Bone marrow (tissue), 2 donors: ENCODE data around the gene RBBP5.
"Not testable (repeated sequence)": the region's sequence is repeated elsewhere in the genome, so short reads cannot be mapped to it uniquely, and the experiment has no call there.

Experiments
- DNase-seq, 2 donors: peaks; one replicate each; lab custom pipeline; 2025; lab: John Stamatoyannopoulos, UW

RBBP5 gene, protein sequence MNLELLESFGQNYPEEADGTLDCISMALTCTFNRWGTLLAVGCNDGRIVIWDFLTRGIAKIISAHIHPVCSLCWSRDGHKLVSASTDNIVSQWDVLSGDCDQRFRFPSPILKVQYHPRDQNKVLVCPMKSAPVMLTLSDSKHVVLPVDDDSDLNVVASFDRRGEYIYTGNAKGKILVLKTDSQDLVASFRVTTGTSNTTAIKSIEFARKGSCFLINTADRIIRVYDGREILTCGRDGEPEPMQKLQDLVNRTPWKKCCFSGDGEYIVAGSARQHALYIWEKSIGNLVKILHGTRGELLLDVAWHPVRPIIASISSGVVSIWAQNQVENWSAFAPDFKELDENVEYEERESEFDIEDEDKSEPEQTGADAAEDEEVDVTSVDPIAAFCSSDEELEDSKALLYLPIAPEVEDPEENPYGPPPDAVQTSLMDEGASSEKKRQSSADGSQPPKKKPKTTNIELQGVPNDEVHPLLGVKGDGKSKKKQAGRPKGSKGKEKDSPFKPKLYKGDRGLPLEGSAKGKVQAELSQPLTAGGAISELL

GRCh38 chr1:205121660-205122488 lies at the start of gene RBBP5:
RBBP5 (minus strand) TSS chr1:205121978; CDS start chr1:205121873, 105 bp downstream.
- DNase-seq = peak; percentile 73 to 95

DNA sequence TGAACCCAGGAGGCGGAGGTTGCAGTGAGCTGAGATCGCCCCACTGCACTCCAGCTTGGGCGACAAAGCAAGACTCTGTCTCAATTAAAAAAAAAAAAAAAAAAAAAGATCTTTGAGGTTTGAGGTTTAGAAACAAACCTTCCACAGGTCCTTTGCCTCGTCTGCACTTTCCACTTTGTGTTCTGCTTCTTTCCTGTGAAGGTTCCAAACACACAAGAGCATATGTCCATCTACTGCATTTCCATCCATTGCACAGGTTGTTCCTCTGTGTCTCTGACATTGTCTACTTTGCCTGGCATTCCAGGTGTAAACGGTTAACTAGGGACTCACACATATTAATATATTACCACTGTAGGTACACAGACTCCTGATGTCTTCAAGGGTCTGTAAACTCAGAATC lies 49.6 kb upstream of the RBBP5 start:
- no peak for DNase-seq

DNA sequence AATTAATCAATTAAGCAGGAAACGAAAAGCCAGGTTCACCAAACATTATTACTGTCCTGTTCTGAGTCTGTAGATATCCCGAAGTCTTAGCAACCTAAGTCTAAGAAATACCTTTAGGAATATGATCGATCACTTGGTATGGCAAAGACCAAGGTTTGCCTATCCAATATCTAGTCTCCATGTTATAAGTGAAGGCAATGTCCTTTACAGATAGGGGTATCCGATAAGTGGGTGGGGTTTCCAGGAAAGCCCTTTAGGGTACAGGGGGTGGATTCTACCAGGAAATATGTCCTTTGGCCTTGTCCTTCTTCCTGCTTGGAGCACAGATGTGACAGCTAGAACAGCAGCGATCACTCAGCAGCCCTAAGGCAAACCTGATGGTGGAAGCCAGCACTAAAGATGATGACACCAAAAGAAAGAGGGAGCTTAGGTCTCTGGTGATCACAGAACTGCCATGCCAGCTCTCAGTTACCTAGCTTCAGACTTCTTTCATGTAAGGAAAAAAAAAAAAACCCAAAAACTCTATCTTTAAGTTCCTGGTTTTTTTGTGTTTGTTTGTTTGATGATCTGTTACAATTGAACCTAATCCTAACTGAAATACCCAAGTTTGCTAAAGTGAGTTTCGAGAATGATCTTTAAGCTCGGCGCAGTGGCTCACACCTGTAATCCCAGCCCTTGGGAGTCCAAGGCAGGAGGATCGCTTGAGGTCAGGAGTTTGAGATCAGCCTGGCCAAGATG lies 48.9 kb upstream of the RBBP5 start:
- DNase-seq = no peak

DNA sequence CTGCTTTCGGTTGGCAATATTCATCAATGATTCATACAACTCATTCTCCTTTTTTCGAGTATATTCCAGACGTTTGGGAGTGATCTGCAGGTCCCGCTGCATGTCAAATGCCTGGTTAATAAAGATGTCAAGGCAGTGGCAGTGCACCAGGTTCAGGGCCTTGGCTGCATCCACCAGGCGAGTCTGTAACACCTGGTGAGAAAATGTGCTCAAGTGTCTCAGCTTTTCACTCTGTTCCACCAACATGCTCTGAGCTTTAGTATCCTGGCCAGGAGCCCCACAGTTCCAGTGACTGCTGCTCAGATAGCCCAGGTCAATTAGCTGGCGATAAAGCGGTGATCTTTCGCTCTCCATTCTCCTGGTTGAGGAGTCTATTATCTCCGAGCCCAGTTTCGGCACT lies 47.5 kb upstream of the RBBP5 start:
- DNase-seq = no peak

- no peak for DNase-seq
Observed at GRCh38 chr1:205168291-205168690, 46.5 kb upstream of the RBBP5 start.

- DNase-seq = no peak
Observed at GRCh38 chr1:205162301-205162700, 40.5 kb upstream of the RBBP5 start.

DNA sequence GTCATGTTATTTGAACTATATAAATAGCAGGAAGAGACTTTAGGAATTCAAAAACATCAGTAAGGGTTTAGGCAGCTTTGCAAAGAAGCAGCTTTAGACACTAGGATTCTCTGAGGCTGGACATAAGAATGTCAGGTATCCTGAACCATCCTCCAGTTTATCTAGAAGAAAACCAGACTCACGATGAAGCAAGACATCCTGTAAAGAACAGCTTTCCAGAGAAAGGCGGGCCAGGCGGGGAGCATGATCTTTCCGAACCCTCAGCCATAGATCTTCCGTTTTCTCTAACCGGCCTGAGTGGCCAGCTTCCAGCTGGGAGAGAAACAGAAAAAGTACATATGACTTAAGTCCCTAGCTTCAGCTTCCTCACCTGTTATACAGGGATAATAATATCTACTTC lies 39.3 kb upstream of the RBBP5 start:
- DNase-seq = no peak

- DNase-seq = no peak
Observed at GRCh38 chr1:205158048-205158616, 36.4 kb upstream of the RBBP5 start.

DNA sequence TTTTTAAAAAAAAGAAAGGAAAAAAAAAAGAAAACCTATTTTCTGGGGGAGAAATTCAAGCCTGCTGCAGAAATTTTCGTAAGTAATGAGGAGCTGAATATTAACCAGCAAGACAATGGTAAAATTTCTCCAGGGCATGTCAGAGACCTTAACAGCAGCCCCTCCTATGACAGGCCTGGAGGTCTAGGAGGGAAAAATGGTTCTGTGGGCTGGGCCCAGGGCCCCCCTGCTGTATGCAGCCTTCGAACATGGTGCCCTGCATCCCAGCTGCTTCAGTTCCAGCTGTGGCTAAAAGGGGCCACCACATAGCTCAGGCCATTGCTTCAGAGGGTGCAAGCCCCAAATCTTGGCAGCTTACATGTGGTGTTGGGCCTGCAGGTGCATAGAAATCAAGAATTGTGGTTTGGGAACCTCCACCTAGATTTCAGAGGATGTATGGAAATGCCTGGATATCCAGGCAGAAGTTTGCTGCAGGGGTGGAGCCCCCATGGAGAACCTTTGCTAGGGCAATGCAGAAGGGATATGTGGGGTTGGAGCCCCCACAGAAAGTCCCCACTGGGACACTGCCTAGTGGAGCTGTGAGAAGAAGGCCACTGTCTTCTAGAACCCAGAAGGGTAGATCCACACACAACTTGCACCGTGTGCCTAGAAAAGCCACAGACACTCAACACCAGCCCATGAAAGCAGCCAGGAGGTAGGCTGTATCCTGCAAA lies 34.0 kb upstream of the RBBP5 start:
- not testable (repeated sequence) for DNase-seq

DNA sequence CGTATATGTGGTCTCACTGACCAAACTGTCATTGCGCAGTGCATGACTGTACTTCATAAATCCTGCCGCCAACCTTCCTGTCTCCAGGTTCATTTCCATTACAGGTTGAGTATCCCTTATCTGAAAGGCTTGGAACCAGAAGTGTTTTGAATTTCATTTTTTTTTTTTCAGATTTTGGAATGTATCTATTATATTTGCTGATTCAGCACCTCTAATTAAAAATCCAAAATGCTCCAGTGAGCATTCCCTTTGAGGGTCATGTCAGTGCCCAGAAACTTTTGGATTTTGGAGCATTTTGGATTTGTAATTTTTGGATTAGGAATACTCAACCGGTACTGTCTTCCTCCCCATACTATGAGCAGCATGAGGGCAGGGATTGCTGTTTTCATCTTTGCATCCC lies 30.7 kb upstream of the RBBP5 start:
- DNase-seq = no peak

DNA sequence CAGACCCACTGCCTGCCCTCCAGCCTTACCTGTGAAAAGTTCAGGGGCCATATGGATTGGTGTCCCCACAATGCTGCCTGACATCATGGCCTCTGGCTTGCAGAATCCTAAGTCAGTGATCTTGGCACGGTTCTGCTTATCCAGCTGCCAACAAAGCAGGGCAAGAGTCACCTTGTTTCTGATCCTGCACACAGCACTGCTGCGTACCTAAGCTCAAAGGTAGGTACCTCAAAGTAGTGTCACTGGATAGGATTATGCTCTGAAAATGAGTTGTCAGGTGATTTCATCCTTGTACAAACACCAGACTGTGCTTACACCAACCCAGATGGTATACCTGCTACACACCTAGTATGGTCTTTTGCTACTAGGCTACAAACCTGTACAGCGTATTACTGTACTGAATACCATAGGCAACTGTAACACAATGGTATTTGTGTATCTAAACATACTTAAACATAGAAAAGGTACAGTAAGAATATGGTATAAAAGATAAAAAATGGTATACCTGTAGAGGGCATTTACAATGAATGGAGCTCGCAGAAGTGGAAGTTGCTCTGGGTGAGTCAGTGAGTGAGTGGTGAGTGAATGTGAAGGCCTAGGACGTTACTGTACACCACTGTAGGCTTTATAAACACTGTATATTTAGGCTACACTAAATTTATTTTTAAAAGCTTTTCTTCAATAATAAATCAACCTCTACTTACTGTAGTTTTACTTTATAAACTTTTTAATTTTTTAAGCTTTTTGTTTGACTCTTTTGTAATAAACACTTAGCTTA lies 29.1 kb upstream of the RBBP5 start:
- DNase-seq = no peak

DNA sequence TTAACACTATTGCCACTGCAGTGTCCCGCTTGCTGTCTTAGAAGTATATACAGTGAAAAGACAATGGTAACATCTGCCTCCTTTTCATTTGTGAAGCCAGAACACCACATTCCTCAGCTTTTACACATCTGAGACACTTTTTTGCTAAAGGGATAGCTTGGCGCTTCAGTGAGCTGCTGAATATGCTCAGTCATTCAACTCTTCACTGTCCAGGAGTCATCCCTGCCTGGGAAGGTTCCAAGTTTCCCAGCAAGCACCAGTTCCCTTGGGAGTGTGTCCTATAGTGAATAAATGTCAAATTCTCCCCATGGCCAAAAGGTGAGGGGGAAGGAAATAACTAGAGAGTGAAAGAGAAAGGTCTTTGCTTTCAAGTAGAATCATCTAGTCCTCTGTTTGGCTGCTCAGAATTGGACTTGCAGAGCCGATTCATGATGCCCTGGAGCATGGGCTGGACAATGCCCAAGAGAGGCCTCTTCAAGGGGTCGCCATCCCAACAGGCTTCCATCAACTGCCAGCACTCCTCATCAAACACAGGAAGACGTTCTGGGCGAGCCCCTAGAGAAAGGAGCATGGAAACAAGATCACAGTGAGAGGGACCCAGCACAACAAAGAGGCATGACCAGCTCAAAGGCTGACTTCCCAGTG lies 25.5 kb upstream of the RBBP5 start:
- DNase-seq = no peak

DNA sequence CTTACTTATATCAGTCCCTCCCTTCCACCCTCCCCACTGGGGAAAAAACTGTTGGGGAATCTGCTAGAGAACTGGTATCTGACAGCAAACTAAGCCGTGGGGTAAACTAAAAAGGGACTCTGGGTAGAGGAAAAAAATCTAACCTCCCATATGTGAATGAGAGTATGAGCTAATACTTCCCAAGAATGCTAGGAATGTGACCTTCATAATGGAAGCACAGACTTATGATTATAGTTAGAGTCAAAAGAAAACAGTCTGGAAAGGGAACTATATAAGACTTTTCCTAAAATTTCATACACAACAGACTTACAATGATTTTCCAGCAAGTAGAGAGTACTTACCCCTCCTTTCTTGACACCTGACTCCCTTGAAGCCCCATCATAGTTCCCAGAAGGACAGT lies 23.0 kb upstream of the RBBP5 start:
- DNase-seq = no peak

- DNase-seq = no peak
Observed at GRCh38 chr1:205144046-205144720, 22.4 kb upstream of the RBBP5 start.

DNA sequence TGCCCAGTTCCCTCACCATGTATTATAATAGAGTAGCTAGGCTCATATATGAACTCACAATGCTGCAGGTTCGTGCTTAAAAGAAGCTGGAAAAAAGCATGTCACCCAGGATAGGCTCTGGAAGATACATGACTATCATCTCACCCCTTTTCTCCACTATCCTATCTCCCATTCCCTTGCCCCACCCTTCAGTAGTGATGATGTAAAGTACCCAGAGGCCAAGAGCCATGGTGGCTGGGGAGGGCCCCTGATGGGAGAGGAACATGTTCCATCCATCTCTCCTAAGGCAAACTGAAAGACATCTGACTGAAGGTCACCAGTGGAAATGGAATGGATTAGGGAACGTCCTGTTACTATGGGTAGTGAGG lies 20.3 kb upstream of the RBBP5 start:
- DNase-seq = no peak

- peak; percentile 25 to 63 for DNase-seq
Observed at GRCh38 chr1:205141236-205142101, 19.7 kb upstream of the RBBP5 start.

DNA sequence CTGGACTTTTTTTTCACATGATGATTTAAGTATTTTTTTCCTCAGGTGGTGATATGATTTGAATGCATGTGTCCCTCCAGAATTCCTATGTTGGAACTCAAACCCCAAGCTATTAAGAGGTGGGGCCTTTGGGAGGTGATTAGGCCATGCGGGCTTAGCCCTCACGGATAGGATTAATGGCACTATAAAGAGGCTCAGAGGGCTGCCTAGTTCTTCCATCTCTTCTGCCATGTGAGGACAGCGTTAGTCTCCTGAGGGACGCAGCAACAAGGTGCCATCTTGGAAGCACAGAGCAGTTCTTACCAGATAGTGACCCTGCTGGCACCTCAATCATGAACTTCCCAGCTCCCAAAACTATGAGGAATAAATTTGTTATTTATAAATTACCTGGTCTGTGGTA lies 18.3 kb upstream of the RBBP5 start:
- no peak for DNase-seq

- DNase-seq = no peak
Observed at GRCh38 chr1:205137901-205138300, 16.1 kb upstream of the RBBP5 start.
